Prostate gland (tissue), 2 donors: Measurements from ENCODE around the gene JAKMIP2. TPM values are rescaled to one million over a fixed set of nuclear protein-coding genes. Genes with fewer than 3 reads are reported as not detected.

Source experiments
- DNase-seq: peaks from one replicate; pipeline ENCODE4 v3.0.0-alpha.2; 2019; ENCODE audit warnings: low spot score
- H3K27ac ChIP-seq, 2 donors: fragments of 200-600 bp; sonication (generic); 2 replicates each; pipeline ENCODE4 v1.5.1; 2017 to 2019
- H3K27me3 ChIP-seq: fragments of 200-600 bp; sonication (generic); replicated peaks from 2 replicates; pipeline ENCODE4 v1.5.1; 2019; ENCODE audit not compliant: insufficient read depth
- H3K36me3 ChIP-seq, 2 donors: fragments of 200-600 bp; sonication (generic); 1 replicate in 1 of 2; 2 replicates in 1 of 2; pipeline versions ENCODE4 v1.5.1 to v1.8.1; 2017 to 2019
- H3K4me1 ChIP-seq: fragments of 200-600 bp; sonication (generic); replicated peaks from 2 replicates; pipeline ENCODE4 v1.5.1; 2019
- H3K4me3 ChIP-seq, 2 donors: fragments of 200-600 bp; sonication (generic); 2 replicates each; pipeline ENCODE4 v1.5.1; 2017 to 2019
- H3K9me3 ChIP-seq: fragments of 200-600 bp; sonication (generic); 2 replicates; pipeline ENCODE4 v1.5.1; 2017
- POLR2A ChIP-seq: fragments of 450-650 bp; IDR thresholded peaks from one replicate; pipeline ENCODE4 v1.6.1; 2016; ENCODE audit warnings: antibody characterized with exemption, mild to moderate bottlenecking
- POLR2AphosphoS5 ChIP-seq: sonication (generic); formaldehyde crosslinking; IDR thresholded peaks from one replicate; pipeline ENCODE4 v1.6.1; 2017; ENCODE audit warnings: antibody characterized with exemption
- WGBS: methylation state at CpG from one replicate; pipeline ENCODE4 v1.1.5; 2018; 5-methylcytosine and 5-hydroxymethylcytosine counted together
- intact Hi-C: fragments of 100-400 bp; cut with DNase I; formaldehyde crosslinking; loops from one replicate; pipeline ENCODE4 v1.14.2; 2022
- total RNA-seq, 2 donors: library from RNA; depleted of rRNA; stranded (reverse); fragments of >200 nt; gene quantifications; one replicate each; pipeline ENCODE4 v1.1.0, GENCODE V29; 2016
- TF ChIP-seq, protein P1 (sequence below), 4 experiments: fragments of 200-600 bp in 2 of 4; fragments of 450-650 bp in 2 of 4; sonication (generic) in 2 of 4; IDR thresholded peaks; 1 replicate in 3 of 4; 2 replicates in 1 of 4; pipeline ENCODE4 v1.5.1; 2016 to 2019; ENCODE audit warnings: antibody characterized with exemption in 4 of 4, mild to moderate bottlenecking in 2 of 4, moderate library complexity in 2 of 4

JAKMIP2 gene
- total RNA-seq, 2 donors from 2014 or later = 0.85 to 1.2 TPM

DNA sequence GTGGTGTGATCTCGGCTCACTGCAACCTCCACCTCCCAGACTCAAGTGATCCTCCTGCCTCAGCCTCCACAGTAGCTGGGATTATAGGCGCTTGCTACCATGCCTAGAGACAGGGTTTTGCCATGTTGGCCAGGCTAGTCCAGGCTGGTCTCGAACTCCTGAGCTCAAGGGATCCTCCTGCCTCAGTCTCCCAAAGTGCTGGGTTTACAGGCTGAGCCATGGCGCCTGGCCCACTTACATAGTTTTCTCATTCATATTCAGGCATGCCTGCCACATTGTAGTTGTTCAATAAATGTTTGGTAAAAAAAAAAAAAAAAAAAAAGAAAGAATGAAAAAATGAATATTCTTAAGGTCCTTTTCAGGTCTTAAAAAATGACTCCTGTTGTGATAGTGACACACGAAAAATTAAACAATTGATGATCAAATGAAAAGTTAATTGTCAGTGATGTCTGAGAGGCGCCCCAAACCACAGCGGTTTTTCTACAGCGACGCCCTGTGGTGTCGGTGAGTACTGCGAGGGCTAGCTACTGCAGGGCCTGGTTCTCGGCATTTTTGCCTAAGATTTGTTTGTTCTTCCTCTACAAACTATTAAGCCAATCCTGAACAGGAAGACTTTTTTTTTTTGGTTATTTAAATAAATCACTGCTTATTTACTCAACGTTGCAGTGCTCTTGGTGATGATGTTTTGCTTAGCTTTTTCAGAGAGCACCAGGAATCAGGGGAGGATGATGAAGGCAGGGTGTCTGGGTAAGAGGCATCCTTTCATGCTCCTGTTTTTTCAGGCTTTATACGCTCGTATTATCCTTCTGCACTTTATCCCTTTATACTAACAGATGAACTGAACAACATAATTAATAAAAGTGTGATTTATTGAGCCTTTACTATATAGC, 205.6 kb downstream of the JAKMIP2 start:
- peak; percentile 19 for DNase-seq
- Histone ChIP-seq H3K4me3 (no peak overlapping the region), H3K36me3 (no peaks in the 10 kb centered on the region), H3K27ac (no peak overlapping the region), H3K9me3 (no peaks in the 10 kb centered on the region), H3K27me3 (no peaks in the 10 kb centered on the region), H3K4me1 (no peaks in the 10 kb centered on the region)
- 49% methylated on average over 15 of the region's 15 CpGs for WGBS
- TF ChIP-seq, protein P1, sequence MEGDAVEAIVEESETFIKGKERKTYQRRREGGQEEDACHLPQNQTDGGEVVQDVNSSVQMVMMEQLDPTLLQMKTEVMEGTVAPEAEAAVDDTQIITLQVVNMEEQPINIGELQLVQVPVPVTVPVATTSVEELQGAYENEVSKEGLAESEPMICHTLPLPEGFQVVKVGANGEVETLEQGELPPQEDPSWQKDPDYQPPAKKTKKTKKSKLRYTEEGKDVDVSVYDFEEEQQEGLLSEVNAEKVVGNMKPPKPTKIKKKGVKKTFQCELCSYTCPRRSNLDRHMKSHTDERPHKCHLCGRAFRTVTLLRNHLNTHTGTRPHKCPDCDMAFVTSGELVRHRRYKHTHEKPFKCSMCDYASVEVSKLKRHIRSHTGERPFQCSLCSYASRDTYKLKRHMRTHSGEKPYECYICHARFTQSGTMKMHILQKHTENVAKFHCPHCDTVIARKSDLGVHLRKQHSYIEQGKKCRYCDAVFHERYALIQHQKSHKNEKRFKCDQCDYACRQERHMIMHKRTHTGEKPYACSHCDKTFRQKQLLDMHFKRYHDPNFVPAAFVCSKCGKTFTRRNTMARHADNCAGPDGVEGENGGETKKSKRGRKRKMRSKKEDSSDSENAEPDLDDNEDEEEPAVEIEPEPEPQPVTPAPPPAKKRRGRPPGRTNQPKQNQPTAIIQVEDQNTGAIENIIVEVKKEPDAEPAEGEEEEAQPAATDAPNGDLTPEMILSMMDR (IDR thresholded peaks at IDR 0.05) = peak; percentile 51 to 77 (median 61)
- TF ChIP-seq POLR2A = no peak
- intact Hi-C loops = loop anchor here (5.0 kb wide), 1 partner anchor 125 kb away; no protein-coding TSS in a partner anchor

DNA sequence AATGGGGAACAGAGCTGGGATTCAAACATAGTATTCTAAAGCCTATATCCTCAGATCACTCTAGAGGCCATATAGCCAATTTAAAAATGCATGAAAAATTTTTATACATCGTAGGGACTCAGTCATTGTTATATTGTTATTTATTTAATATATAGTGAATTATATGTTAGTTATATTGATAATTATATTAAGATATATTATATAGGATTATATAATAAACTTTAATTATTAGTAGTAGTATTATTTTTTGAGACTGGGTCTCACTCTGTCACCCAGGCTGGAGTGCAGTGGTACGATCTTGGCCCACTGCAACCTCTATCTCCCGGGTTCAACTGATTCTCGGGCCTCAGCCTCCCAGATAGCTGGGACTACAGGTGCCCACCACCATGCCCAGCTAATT, 206.9 kb downstream of the JAKMIP2 start:
- Histone ChIP-seq H3K36me3 (no peaks in the 10 kb centered on the region), H3K4me1 (no peaks in the 10 kb centered on the region), H3K9me3 (no peaks in the 10 kb centered on the region), H3K27me3 (no peaks in the 10 kb centered on the region), H3K4me3 (no peak overlapping the region), H3K27ac (no peak overlapping the region)
- 97% methylated on average over 4 of the region's 4 CpGs for WGBS
- intact Hi-C loops = loop anchor here (5.0 kb wide), 1 partner anchor 123 kb away; no protein-coding TSS in a partner anchor
- DNase-seq = no peak
- TF ChIP-seq POLR2AphosphoS5 (no peak), POLR2A (no peak)
- TF ChIP-seq, protein P1 (IDR thresholded peaks at IDR 0.05) = no peak

DNA sequence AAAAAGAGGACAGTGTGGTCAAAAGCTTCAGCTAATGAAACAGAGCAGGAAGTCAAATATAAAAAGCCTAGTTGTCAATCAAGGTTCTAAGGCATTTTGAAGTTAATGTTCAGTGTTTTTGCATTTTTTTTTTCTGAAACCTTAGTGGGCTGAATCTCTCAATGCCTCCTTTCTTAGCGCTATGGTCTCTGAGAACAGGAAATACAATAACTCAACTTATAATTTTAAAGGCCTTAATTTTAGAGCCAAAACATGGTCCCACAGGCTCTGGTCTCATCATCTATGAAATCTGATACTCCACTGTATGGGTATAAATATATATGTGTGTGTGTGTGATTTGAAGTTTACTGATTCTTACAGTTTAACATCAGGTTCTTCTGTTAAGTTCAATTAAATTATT, 209.3 kb downstream of the JAKMIP2 start:
- Histone ChIP-seq H3K27me3 (no peaks in the 10 kb centered on the region), H3K9me3 (no peaks in the 10 kb centered on the region), H3K4me3 (no peak overlapping the region), H3K36me3 (no peaks in the 10 kb centered on the region), H3K27ac (no peak overlapping the region), H3K4me1 (no peaks in the 10 kb centered on the region)
- DNase-seq = no peak
- TF ChIP-seq, protein P1 (IDR thresholded peaks at IDR 0.05) = no peak
- TF ChIP-seq POLR2A (no peak), POLR2AphosphoS5 (no peak)
- intact Hi-C loops = no loop called here
- WGBS = 72% methylated on average over 1 of the region's 1 CpG

- H3K27ac ChIP-seq = no peak overlapping the region
- intact Hi-C loops = no loop called here
- TF ChIP-seq, protein P1 (IDR thresholded peaks at IDR 0.05) = no peak
- TF ChIP-seq POLR2AphosphoS5 (no peak), POLR2A (no peak)
- no peaks in the 10 kb centered on the region for H3K27me3 ChIP-seq
- H3K4me1 ChIP-seq = no peaks in the 10 kb centered on the region
- no peak for DNase-seq
- H3K4me3 ChIP-seq = no peak overlapping the region
- H3K36me3 ChIP-seq = no peaks in the 10 kb centered on the region
- 82% methylated on average over 9 of the region's 9 CpGs for WGBS
- H3K9me3 ChIP-seq = no peaks in the 10 kb centered on the region
Measured at GRCh38 chr5:147568710-147569406, 213.7 kb downstream of the JAKMIP2 start.
